HepG2 (cell line): Measurements from ENCODE around the gene SPINK8. TPM values are rescaled to one million over a fixed set of nuclear protein-coding genes. Genes with fewer than 3 reads are reported as not detected.

ENCODE experiments used
- AFF4 ChIP-seq: sonication (generic); formaldehyde crosslinking; IDR thresholded peaks from 2 replicates; pipeline ENCODE4 v1.4.0; 2020; ENCODE audit warnings: missing genetic modification reagents
- ASH2L ChIP-seq: fragments of 300-600, 200-600 bp; sonication (generic); IDR thresholded peaks from 2 replicates; pipeline ENCODE4 v1.7.0; 2017; ENCODE audit warnings: low read depth, mild to moderate bottlenecking, moderate library complexity, mixed read lengths, low read length; ENCODE audit not compliant: insufficient read length
- CBFB ChIP-seq: sonication (generic); formaldehyde crosslinking; IDR thresholded peaks from 2 replicates; pipeline ENCODE4 v1.4.0; 2020; ENCODE audit warnings: missing genetic modification reagents
- CENPBD1 ChIP-seq: sonication (generic); formaldehyde crosslinking; IDR thresholded peaks from 2 replicates; pipeline ENCODE4 v1.8.0; 2022; ENCODE audit warnings: missing genetic modification reagents, low read depth, mild to moderate bottlenecking, borderline replicate concordance
- EP300 ChIP-seq, 3 experiments: sonication (generic) in 1 of 3; formaldehyde crosslinking in 1 of 3; IDR thresholded peaks; 2 replicates each; pipeline versions ENCODE4 v1.5.1 to v1.6.1; 2011 to 2020; ENCODE audit warnings: low read depth in 2 of 3, low read length in 2 of 3, borderline replicate concordance in 1 of 3, improper control_type of control experiment in 1 of 3, mild to moderate bottlenecking in 1 of 3, missing genetic modification reagents in 1 of 3, moderate library complexity in 1 of 3
- ETV5 ChIP-seq: IDR thresholded peaks from 2 replicates; pipeline ENCODE4 v1.6.1; 2018; ENCODE audit warnings: missing biosample characterization, missing genetic modification reagents, inconsistent platforms, borderline replicate concordance
- GLI4 ChIP-seq: sonication (generic); formaldehyde crosslinking; IDR thresholded peaks from 2 replicates; pipeline ENCODE4 v1.5.1; 2020; ENCODE audit warnings: missing genetic modification reagents, mild to moderate bottlenecking, moderate library complexity, borderline replicate concordance
- HNRNPH1 ChIP-seq: fragments of 200-400 bp; formaldehyde crosslinking; optimal IDR thresholded peaks from 2 replicates; pipeline ENCODE3; 2017; ENCODE audit warnings: mild to moderate bottlenecking, low read depth, low read length
- HOXA7 ChIP-seq: sonication (generic); formaldehyde crosslinking; IDR thresholded peaks from 2 replicates; pipeline ENCODE4 v1.8.1; 2022; ENCODE audit warnings: mild to moderate bottlenecking, missing genetic modification reagents, moderate library complexity
- IRF2 ChIP-seq: IDR thresholded peaks from 2 replicates; pipeline ENCODE4 v1.6.1; 2018; ENCODE audit warnings: missing genetic modification reagents, missing compliant biosample characterization
- JDP2 ChIP-seq: sonication (generic); formaldehyde crosslinking; IDR thresholded peaks from 2 replicates; pipeline ENCODE4 v1.8.1; 2022; ENCODE audit warnings: missing genetic modification reagents, borderline replicate concordance
- MTA1 ChIP-seq: sonication (generic); formaldehyde crosslinking; IDR thresholded peaks from 2 replicates; pipeline ENCODE4 v1.4.0; 2020; ENCODE audit warnings: missing genetic modification reagents, mild to moderate bottlenecking, borderline replicate concordance
- SNAI1 ChIP-seq: sonication (generic); formaldehyde crosslinking; IDR thresholded peaks from 2 replicates; pipeline ENCODE4 v1.5.0; 2020; ENCODE audit warnings: mild to moderate bottlenecking, missing genetic modification reagents, borderline replicate concordance
- SNAPC5 ChIP-seq: sonication (generic); formaldehyde crosslinking; IDR thresholded peaks from 2 replicates; pipeline ENCODE4 v1.8.1; 2023; ENCODE audit warnings: mild to moderate bottlenecking, missing genetic modification reagents, borderline replicate concordance
- TAF1 ChIP-seq: sonication (generic); formaldehyde crosslinking; IDR thresholded peaks from 2 replicates; pipeline ENCODE4 v1.4.0; 2020; ENCODE audit warnings: missing genetic modification reagents
- ZNF317 ChIP-seq: sonication (generic); formaldehyde crosslinking; IDR thresholded peaks from 2 replicates; pipeline ENCODE4 v1.5.0; 2020; ENCODE audit warnings: mild to moderate bottlenecking, missing genetic modification reagents
- ZNF34 ChIP-seq: sonication (generic); formaldehyde crosslinking; IDR thresholded peaks from 2 replicates; pipeline ENCODE4 v1.4.0; 2020; ENCODE audit warnings: mild to moderate bottlenecking, missing genetic modification reagents, borderline replicate concordance
- ZNF446 ChIP-seq: sonication (generic); formaldehyde crosslinking; IDR thresholded peaks from 2 replicates; pipeline ENCODE4 v1.5.0; 2020; ENCODE audit warnings: mild to moderate bottlenecking, missing genetic modification reagents
- ZNF713 ChIP-seq: sonication (generic); formaldehyde crosslinking; IDR thresholded peaks from 2 replicates; pipeline ENCODE4 v1.4.0; 2020; ENCODE audit warnings: mild to moderate bottlenecking, missing genetic modification reagents
- polyA plus RNA-seq, 8 experiments: library from polyadenylated mRNA; depleted of rRNA in 3 of 8; stranded (reverse) in 7 of 8; unstranded in 1 of 8; fragments of >200 nt; fragmentation: Illumina TruSeq in 4 of 8; extraction: Trizol in 4 of 8; gene quantifications; 2 replicates each; pipeline versions ENCODE4 v1.2.1 to v1.2.3, GENCODE V29; 2011 to 2016; ENCODE audit warnings: low read depth in 4 of 8, missing spikeins in 1 of 8, mixed read lengths in 1 of 8; ENCODE audit not compliant: insufficient read depth in 1 of 8
- total RNA-seq, 5 experiments: library from RNA; depleted of rRNA; stranded (reverse); fragments of >200 nt; fragmentation: Illumina TruSeq; extraction: Trizol; gene quantifications; 2 replicates each; pipeline ENCODE4 v1.2.3, GENCODE V29; 2016; ENCODE audit warnings: low read depth in 1 of 5
- TF ChIP-seq, protein P1 (sequence below): sonication (generic); formaldehyde crosslinking; IDR thresholded peaks from 2 replicates; pipeline ENCODE4 v1.4.0; 2020; ENCODE audit warnings: missing genetic modification reagents
- TF ChIP-seq, protein P2 (sequence below): sonication (generic); formaldehyde crosslinking; IDR thresholded peaks from 2 replicates; pipeline ENCODE4 v1.5.0; 2020; ENCODE audit warnings: missing genetic modification reagents, mild to moderate bottlenecking, borderline replicate concordance

The SPINK8 gene
- total and polyA plus RNA-seq, 2 of the 13 experiments (the other 11 are each of a cell fraction or from before 2014, with no cell fraction given) = not detected

DNA sequence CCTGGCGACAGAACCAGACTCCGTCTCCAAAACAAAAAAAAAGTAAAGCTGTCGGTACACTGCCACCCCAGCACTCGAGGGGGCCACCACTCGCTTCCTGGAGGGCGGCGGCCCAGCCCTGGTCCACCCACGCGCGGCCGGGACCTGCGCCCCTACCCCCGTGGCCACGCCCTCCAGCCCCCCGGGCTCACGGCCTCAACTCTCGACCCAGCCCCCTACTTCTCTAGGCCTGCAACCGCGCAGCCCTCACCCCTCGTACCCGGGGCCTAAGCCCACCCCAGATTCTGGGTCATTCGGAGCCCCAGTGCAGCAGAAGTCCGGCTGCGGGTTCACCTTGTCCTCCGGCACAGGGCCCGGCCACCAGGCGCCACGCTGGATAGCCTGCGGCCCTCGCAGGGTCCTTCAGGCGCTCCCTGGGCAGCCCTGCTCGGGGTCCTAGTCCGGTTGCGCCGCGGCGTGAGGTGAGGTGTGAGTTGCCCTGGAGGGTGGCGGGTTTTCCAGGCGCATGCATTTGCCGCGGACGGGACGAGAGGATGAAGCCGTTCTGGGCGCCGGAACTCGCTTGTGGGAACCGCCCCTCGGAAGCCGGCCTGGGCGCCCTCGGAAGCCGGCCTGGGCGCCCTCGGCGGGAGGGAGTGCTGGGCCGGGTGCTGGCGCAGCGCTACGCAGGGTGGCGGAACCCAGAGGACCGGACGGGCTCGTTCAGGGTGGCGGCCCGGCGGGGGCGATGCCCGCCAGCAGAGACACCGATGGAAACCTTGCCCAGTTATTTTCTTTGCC is 32.3 kb downstream of the SPINK8 start, which contains the start of gene NME6 (continued):
- TF ChIP-seq, protein P1, sequence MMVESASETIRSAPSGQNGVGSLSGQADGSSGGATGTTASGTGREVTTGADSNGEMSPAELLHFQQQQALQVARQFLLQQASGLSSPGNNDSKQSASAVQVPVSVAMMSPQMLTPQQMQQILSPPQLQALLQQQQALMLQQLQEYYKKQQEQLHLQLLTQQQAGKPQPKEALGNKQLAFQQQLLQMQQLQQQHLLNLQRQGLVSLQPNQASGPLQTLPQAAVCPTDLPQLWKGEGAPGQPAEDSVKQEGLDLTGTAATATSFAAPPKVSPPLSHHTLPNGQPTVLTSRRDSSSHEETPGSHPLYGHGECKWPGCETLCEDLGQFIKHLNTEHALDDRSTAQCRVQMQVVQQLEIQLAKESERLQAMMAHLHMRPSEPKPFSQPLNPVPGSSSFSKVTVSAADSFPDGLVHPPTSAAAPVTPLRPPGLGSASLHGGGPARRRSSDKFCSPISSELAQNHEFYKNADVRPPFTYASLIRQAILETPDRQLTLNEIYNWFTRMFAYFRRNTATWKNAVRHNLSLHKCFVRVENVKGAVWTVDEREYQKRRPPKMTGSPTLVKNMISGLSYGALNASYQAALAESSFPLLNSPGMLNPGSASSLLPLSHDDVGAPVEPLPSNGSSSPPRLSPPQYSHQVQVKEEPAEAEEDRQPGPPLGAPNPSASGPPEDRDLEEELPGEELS (CRISPR knock-in tag) = peak; percentile 24
- TF ChIP-seq MTA1 (peak; percentile 84), ZNF317 (CRISPR knock-in tag) (peak; percentile 80), ZNF713 (CRISPR knock-in tag) (no peak), TAF1 (CRISPR knock-in tag) (peak; percentile 91), EP300 (IDR thresholded peaks at IDR 0.05; ENCODE audit: low read depth in 2 of 2, low read length in 2 of 2) (peak in 1 of 2 experiments; percentile 39; a peak in 1 of 4 replicates), EP300 (CRISPR knock-in tag; IDR thresholded peaks at IDR 0.05; ENCODE audit: borderline replicate concordance) (no peak), HOXA7 (no peak), HNRNPH1 (peak; percentile 31), ZNF446 (CRISPR knock-in tag) (peak; percentile 86), SNAPC5 (CRISPR knock-in tag) (no peak; the same call in 1 of the 2 replicates), GLI4 (CRISPR knock-in tag) (peak; percentile 19; the same call in 1 of the 2 replicates), JDP2 (CRISPR knock-in tag) (no peak), IRF2 (peak; percentile 86), ZNF34 (no peak), AFF4 (CRISPR knock-in tag) (no peak; the same call in 1 of the 2 replicates), CENPBD1 (CRISPR knock-in tag) (peak; percentile 96; the same call in 1 of the 2 replicates), SNAI1 (peak; percentile 82; the same call in 1 of the 2 replicates), ETV5 (CRISPR knock-in tag) (peak; percentile 59), ASH2L (peak; percentile 78), CBFB (CRISPR knock-in tag) (peak; percentile 19; the same call in 1 of the 2 replicates)
- TF ChIP-seq, protein P2, sequence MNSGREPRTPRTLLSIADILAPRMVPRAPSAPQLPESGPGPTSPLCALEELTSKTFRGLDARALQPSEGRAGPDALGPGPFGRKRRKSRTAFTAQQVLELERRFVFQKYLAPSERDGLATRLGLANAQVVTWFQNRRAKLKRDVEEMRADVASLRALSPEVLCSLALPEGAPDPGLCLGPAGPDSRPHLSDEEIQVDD (CRISPR knock-in tag) = peak; percentile 94
